ENCODE measurements around the gene RAB11FIP3. TPM values are rescaled to one million over a fixed set of nuclear protein-coding genes. Genes with fewer than 3 reads are reported as not detected.

The RAB11FIP3 gene
- total RNA-seq, 2 donors from 2014 or later: 62.7 to 68.9 TPM

- Histone ChIP-seq H3K9me3 (ENCODE audit: control insufficient read depth, low read length) (no peaks in the 10 kb centered on the region), H3K4me1 (ENCODE audit: control insufficient read depth, insufficient read depth, low read length) (no peaks in the 10 kb centered on the region), H3K9ac (ENCODE audit: extremely low read depth, low read length, poor library complexity, severe bottlenecking) (no peak overlapping the region), H3K36me3 (ENCODE audit: control insufficient read depth, insufficient read depth, low read length) (peaks cover 15% of the 10 kb centered on the region), H3K27ac (ENCODE audit: low read depth, low read length) (no peak overlapping the region), H3K4me3 (ENCODE audit: low read length) (no peak overlapping the region), H3K27me3 (ENCODE audit: control insufficient read depth, insufficient read depth, low read length, poor library complexity, severe bottlenecking) (no peaks in the 10 kb centered on the region)
- Mint-ChIP-seq H3K27me3 (ENCODE audit: insufficient read depth) (no peaks in the 10 kb centered on the region), H3K27ac (no peak overlapping the region), H3K4me1 (no peaks in the 10 kb centered on the region), H3K4me3 (no peak overlapping the region), H3K36me3 (ENCODE audit: low read depth) (peaks cover 35% of the 10 kb centered on the region), H3K9me3 (no peaks in the 10 kb centered on the region)
- 92 to 97% methylated on average over 5 to 6 of the region's 6 CpGs for WGBS, 2 experiments (ENCODE audit: insufficient coverage in 1 of 2, insufficient read length in 1 of 2)
- DNase-seq: no peak
- no peak for TF ChIP-seq CTCF (conservative IDR thresholded peaks at IDR 0.05)
These were observed 87.4 kb downstream of the RAB11FIP3 start for GRCh38 chr16:512802-513201.

- Histone ChIP-seq H3K9me3 (ENCODE audit: control insufficient read depth, low read length) (no peaks in the 10 kb centered on the region), H3K9ac (ENCODE audit: extremely low read depth, low read length, poor library complexity, severe bottlenecking) (no peak overlapping the region), H3K4me1 (ENCODE audit: control insufficient read depth, insufficient read depth, low read length) (no peaks in the 10 kb centered on the region), H3K27me3 (ENCODE audit: control insufficient read depth, insufficient read depth, low read length, poor library complexity, severe bottlenecking) (no peaks in the 10 kb centered on the region), H3K36me3 (ENCODE audit: control insufficient read depth, insufficient read depth, low read length) (peaks cover 15% of the 10 kb centered on the region), H3K27ac (ENCODE audit: low read depth, low read length) (no peak overlapping the region), H3K4me3 (ENCODE audit: low read length) (no peak overlapping the region)
- Mint-ChIP-seq H3K9me3 (no peaks in the 10 kb centered on the region), H3K4me3 (no peak overlapping the region), H3K27ac (no peak overlapping the region), H3K4me1 (no peaks in the 10 kb centered on the region), H3K36me3 (ENCODE audit: low read depth) (peaks cover 32% of the 10 kb centered on the region), H3K27me3 (ENCODE audit: insufficient read depth) (no peaks in the 10 kb centered on the region)
- 91 to 93% methylated on average over 7 to 10 of the region's 10 CpGs for WGBS, 2 experiments (ENCODE audit: insufficient coverage in 1 of 2, insufficient read length in 1 of 2)
- no peak for TF ChIP-seq CTCF (conservative IDR thresholded peaks at IDR 0.05)
- DNase-seq: no peak
These were observed 88.5 kb downstream of the RAB11FIP3 start for GRCh38 chr16:513950-514349.

GRCh38 chr16:515175-515938, 89.9 kb downstream of the RAB11FIP3 start:
- TF ChIP-seq CTCF (conservative IDR thresholded peaks at IDR 0.05): no peak
- no peaks in the 10 kb centered on the region for H3K4me1 Mint-ChIP-seq
- H3K4me3 ChIP-seq (ENCODE audit: low read length): no peak overlapping the region
- no peak overlapping the region for H3K4me3 Mint-ChIP-seq
- H3K9me3 Mint-ChIP-seq: no peaks in the 10 kb centered on the region
- H3K36me3 Mint-ChIP-seq (ENCODE audit: low read depth): peaks cover 29% of the 10 kb centered on the region
- H3K9ac ChIP-seq (ENCODE audit: extremely low read depth, low read length, poor library complexity, severe bottlenecking): no peak overlapping the region
- WGBS, 2 experiments (ENCODE audit: insufficient coverage in 1 of 2, insufficient read length in 1 of 2): 93 to 94% methylated on average over 29 to 45 of the region's 45 CpGs
- no peaks in the 10 kb centered on the region for H3K27me3 Mint-ChIP-seq (ENCODE audit: insufficient read depth)
- no peak overlapping the region for H3K27ac Mint-ChIP-seq
- no peak overlapping the region for H3K27ac ChIP-seq (ENCODE audit: low read depth, low read length)
- no peaks in the 10 kb centered on the region for H3K27me3 ChIP-seq (ENCODE audit: control insufficient read depth, insufficient read depth, low read length, poor library complexity, severe bottlenecking)
- H3K9me3 ChIP-seq (ENCODE audit: control insufficient read depth, low read length): no peaks in the 10 kb centered on the region
- peaks cover 16% of the 10 kb centered on the region for H3K36me3 ChIP-seq (ENCODE audit: control insufficient read depth, insufficient read depth, low read length)
- H3K4me1 ChIP-seq (ENCODE audit: control insufficient read depth, insufficient read depth, low read length): no peaks in the 10 kb centered on the region
- no peak for DNase-seq
